Measurements from ENCODE around the gene OR2T11.
"Not testable (repeated sequence)": the region's sequence is repeated elsewhere in the genome, so short reads cannot be mapped to it uniquely, and the experiment has no call there.

The OR2T11 gene

GRCh38 chr1:248618119-248618518, 16.8 kb downstream of the OR2T11 start:
- FAIRE-seq, result no peak

DNA sequence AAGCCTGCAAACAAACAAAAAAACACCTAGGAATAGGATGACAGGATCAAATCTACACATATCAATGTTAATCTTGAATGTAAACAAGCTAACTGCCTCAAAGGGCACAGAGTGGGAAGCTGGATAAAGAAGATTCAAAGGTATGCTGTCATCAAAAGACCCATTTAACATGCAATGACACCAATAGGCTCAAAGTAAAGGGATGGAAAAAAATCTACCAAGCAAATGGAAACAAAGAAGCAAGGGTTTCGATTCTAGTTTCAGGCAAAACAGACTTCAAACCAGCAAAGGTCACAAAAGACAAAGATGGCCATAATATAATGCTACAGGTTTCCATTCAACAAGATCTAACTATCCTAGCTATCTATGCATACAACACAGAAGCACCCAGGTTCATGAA, 21.1 kb downstream of the OR2T11 start:
- FAIRE-seq, result no peak

GRCh38 chr1:248611883-248612414, 22.9 kb downstream of the OR2T11 start:
- no peak for FAIRE-seq

GRCh38 chr1:248610301-248610700, 24.6 kb downstream of the OR2T11 start:
- no peak for FAIRE-seq

- no peak for FAIRE-seq
Observed at GRCh38 chr1:248599396-248599795, 35.5 kb downstream of the OR2T11 start.

DNA sequence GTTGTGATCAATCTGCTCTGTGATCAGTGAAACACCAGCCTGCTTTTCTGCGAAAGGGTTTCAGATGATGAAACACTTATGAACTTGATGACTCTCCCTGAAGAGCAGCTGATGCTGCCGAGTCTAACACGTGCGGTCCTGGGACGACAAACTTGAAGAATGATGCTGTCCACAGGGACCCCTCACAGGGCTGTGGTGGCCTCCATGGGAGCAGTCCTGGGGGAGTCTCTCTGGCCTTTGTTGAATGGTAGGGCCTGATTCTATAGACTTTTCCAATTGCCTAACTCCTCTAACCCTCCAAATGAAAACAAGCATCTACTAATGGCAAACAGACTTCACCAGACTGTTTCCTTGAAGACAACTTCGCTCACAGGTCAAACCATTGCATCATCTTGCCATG, 37.3 kb downstream of the OR2T11 start, which contains the start of gene OR2T10:
Gene OR2T10, minus strand, starts transcription at position 112 of the 400 bp plus-strand sequence. CDS start 3,932 bp downstream, outside the sequence.
- no peak for FAIRE-seq

DNA sequence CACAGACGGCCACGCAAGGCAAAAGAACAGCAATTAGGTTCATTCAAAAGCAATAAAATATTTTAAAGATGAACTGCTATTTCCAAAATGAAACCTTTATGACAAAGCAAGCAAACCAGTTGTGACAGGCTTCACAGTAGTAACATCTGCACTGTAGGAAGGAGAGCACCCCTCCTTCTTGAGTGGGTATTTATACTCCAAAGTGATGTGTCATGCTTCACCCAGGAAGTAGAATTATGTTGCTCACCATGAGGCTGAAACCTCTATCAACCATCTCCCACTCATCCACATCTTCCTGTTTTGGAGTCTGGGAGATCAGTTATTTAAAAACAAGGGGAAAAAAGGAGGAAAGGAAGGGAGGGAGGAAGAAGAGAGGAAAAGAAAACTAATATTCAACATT, 38.3 kb downstream of the OR2T11 start:
- FAIRE-seq, result no peak

DNA sequence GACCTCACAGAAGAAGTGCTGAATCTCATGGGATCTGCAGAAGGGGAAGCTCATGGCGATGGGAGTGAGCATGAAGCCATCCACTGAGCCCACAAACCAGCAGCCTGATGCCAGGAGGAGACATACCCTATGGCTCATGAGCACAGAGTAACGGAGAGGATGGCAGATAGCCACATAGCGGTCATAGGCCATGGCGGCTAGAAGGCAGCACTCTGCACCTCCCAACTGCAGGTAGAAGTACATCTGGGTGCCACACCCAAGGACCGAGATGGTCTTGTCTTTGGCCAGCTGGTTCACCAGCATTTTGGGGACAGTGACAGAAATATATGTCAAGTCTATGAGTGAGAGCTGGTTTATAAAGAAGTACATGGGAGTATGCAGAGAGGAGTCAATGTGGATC, 41.7 kb downstream of the OR2T11 start:
- FAIRE-seq, result no peak

DNA sequence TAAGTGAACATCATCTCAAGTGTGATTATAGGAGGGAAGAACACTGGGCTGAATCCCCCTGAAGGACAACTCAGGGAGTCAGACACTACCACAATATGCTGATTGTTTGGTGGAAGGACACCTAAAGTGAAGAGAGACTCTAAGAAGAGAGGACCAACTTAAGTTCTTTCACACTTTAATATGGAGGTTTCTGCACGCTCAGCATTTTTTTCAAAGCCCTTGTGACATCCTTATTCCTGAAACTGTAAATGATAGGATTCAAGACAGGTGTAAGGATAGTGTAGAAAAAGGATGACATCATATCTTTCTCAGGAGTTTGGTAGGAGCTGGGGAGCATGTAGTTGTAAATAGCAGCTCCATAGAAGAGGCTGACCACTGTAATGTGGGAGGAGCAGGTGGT, 42.2 kb downstream of the OR2T11 start:
- FAIRE-seq, result no peak

DNA sequence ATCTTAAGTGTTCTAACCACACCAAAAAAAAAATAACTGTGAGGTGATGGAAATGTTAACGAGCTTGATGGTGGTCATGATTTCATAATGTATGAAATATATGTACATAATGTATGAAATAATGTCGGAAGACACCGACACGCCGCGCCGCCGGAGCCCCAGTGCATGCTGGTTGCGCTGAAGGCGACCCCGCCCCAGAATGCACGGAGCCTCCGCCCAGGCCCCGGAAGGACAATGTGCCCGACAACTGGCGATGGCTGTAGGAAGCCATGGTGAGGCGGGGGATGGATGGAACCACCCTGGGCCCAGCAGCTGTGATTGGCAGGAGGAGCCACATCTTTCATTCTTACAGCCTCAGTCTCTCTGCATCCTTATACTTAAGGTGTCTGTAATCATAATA, 44.8 kb downstream of the OR2T11 start:
- no peak for FAIRE-seq

DNA sequence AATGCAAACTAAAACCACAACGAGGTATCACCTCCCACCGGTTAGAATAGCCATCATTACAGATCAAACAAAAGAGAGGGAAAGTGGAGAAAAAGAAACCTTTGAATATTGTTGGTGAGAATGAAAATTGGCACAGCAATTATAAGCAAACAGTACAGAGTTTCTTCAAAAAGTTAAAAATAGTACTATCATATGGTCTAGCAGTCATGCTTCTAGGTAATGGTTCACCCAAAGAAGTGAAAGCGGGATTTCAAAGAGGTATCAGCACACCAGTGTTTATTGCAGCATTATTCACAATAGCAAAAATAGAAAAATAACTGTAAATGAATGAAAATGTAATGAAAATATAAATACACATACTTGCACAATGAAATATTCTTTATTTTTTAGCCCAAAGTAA, 45.6 kb downstream of the OR2T11 start:
- no peak for FAIRE-seq

GRCh38 chr1:248585266-248585665, 49.6 kb downstream of the OR2T11 start:
- no peak for FAIRE-seq

DNA sequence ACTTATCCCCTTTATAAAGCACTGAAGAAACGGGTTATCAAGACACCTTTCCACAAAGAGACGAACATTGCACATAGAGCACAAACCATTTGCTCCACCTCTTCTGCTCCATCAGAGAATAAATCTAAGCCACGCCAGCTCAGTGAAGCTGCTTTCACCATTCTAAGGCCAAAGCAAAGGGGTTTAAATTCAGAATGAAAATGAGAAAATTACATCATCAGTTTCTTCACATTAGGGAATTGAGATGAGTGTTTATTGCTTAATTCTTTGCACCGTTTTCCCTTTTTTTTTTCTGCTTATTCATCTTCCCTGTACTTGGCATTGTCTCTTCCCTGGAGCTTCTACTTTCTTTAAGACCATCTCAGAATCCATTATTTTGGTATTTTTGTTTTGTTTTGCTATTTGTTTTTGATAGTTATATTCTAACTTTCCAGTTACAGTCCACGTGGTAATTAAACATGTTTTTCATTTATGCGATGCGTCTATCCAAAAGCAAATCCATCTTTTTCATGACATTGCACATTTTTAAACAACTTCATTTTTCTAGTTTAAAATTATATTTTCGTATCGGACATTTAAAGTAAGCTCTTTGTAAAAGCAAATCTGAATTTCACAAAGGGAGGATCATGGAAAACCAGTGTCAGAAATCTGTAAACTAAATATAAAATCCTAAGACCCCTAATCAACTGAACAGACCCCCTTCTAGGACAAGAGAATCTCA, 58.5 kb downstream of the OR2T11 start:
- no peak for FAIRE-seq

- not testable (repeated sequence) for FAIRE-seq
Observed at GRCh38 chr1:248574657-248575056, 60.2 kb downstream of the OR2T11 start, which contains the start of gene OR2T34. Gene OR2T34 (minus strand): TSS chr1:248574757. CDS start chr1:248574757, 0 bp downstream.

GRCh38 chr1:248573856-248574255, 61.0 kb downstream of the OR2T11 start:
- FAIRE-seq, result not testable (repeated sequence)
